ENCODE results near the gene EXTL1.

DNA sequence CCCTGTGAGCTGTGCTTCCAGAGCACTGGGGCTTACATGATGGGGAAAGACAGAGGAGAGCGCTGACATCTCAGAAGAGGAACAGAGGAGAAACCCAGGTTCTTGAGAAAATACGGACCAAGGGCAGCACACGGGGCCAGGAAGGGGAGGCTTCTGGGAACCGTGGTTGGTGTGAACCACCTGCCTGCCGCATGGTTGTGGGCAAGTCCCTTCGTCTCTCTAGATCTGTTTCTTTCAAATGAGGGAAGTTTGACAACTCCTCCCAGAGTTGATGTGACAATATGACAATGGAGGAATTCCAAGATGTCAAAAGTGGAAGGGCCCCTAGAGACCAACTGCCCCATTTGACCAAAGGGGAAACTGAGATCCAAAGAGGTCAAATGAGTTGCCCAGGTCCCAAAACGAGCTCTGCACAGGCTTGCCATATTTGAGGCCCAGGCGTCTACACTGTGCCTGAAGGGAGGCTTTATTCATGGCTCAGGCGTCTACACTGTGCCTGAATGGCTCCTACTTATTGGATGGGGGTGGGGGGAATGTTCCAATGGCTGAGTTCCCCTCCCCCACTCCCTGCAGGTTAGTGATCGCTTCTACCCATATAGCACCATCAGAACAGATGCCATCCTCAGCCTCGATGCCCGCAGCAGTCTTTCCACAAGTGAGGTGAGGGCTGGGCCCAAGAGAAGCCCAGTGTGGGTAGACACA lies 11.2 kb downstream of the EXTL1 start:
- TF ChIP-seq, protein P1, sequence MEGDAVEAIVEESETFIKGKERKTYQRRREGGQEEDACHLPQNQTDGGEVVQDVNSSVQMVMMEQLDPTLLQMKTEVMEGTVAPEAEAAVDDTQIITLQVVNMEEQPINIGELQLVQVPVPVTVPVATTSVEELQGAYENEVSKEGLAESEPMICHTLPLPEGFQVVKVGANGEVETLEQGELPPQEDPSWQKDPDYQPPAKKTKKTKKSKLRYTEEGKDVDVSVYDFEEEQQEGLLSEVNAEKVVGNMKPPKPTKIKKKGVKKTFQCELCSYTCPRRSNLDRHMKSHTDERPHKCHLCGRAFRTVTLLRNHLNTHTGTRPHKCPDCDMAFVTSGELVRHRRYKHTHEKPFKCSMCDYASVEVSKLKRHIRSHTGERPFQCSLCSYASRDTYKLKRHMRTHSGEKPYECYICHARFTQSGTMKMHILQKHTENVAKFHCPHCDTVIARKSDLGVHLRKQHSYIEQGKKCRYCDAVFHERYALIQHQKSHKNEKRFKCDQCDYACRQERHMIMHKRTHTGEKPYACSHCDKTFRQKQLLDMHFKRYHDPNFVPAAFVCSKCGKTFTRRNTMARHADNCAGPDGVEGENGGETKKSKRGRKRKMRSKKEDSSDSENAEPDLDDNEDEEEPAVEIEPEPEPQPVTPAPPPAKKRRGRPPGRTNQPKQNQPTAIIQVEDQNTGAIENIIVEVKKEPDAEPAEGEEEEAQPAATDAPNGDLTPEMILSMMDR (IDR thresholded peaks at IDR 0.05; ENCODE audit: insufficient read depth, low read length, poor library complexity, severe bottlenecking), result no peak
- TF ChIP-seq EZH2phosphoT487 (conservative IDR thresholded peaks at IDR 0.05; ENCODE audit: low read length), result no peak

Measured in SU-DHL-6 (cell line).